Hepatocyte (in vitro differentiated cells): ENCODE measurements around the gene OR2AG2.

ENCODE experiments used
- EZH2 ChIP-seq: fragments of 200-600 bp; sonication (generic); IDR thresholded peaks from 2 replicates; pipeline ENCODE4 v1.6.1; 2016; ENCODE audit warnings: antibody characterized with exemption, mild to moderate bottlenecking, borderline replicate concordance
- TF ChIP-seq, protein P1 (sequence below): fragments of 200-600 bp; sonication (generic); IDR thresholded peaks from 2 replicates; pipeline ENCODE4 v1.5.1; 2016; ENCODE audit warnings: antibody characterized with exemption, mild to moderate bottlenecking; ENCODE audit not compliant: poor library complexity

DNA sequence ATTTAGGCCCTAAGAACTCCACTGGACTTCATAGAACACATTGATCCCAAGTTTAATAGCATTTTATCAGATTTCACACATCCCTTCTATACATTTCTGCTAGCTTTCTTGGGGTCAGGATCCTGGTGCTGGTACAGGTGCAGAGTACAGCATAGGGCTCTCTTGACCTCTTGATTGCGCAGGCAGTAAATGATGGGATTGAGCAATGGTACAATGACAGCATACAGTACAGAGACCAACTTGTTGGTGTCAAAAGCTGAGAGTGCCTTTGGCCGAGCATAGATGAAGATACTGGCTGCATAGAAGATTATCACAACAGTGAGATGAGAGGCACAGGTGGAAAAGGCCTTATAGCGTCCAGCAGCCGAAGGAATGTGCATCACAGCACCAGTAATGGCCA, 22.9 kb upstream of the OR2AG2 start:
- TF ChIP-seq, protein P1, sequence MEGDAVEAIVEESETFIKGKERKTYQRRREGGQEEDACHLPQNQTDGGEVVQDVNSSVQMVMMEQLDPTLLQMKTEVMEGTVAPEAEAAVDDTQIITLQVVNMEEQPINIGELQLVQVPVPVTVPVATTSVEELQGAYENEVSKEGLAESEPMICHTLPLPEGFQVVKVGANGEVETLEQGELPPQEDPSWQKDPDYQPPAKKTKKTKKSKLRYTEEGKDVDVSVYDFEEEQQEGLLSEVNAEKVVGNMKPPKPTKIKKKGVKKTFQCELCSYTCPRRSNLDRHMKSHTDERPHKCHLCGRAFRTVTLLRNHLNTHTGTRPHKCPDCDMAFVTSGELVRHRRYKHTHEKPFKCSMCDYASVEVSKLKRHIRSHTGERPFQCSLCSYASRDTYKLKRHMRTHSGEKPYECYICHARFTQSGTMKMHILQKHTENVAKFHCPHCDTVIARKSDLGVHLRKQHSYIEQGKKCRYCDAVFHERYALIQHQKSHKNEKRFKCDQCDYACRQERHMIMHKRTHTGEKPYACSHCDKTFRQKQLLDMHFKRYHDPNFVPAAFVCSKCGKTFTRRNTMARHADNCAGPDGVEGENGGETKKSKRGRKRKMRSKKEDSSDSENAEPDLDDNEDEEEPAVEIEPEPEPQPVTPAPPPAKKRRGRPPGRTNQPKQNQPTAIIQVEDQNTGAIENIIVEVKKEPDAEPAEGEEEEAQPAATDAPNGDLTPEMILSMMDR, result no peak
- TF ChIP-seq EZH2, result no peak
